Stomach (tissue), 9 donors: ENCODE data around the gene TRIM22. TPM values are rescaled to one million over a fixed set of nuclear protein-coding genes. Genes with fewer than 3 reads are reported as not detected.

Experiments used
- DNase-seq, 2 donors: peaks; one replicate each; pipeline versions ENCODE4 v3.0.0 to v3.0.0-alpha.2; 2013 to 2019
- H3K27ac ChIP-seq, 5 donors: fragments of 200-600 bp in 4 of 5; sonication (generic) in 4 of 5; one replicate each; pipeline ENCODE4 v1.5.1; 2013 to 2019; ENCODE audit warnings: mild to moderate bottlenecking in 1 of 5, moderate library complexity in 1 of 5
- H3K27me3 ChIP-seq, 3 donors: fragments of 200-600 bp; sonication (generic); one replicate each; pipeline ENCODE4 v1.5.1; 2017 to 2019; ENCODE audit warnings: mixed run types in 1 of 3
- H3K36me3 ChIP-seq, 4 donors: fragments of 200-600 bp; sonication (generic); 1 replicate in 3 of 4; 2 replicates in 1 of 4; pipeline ENCODE4 v1.5.1; 2016 to 2019
- H3K4me1 ChIP-seq, 4 donors: fragments of 200-600 bp; sonication (generic); one replicate each; pipeline ENCODE4 v1.5.1; 2016 to 2019
- H3K4me3 ChIP-seq, 4 donors: fragments of 200-600 bp; sonication (generic) in 3 of 4; one replicate each; pipeline ENCODE4 v1.5.1; 2016 to 2019; ENCODE audit warnings: mild to moderate bottlenecking in 1 of 4
- H3K9me3 ChIP-seq, 4 donors: fragments of 200-600 bp; sonication (generic); one replicate each; pipeline ENCODE4 v1.5.1; 2016 to 2019
- CTCF ChIP-seq, 7 experiments: fragments of 450-650 bp in 4 of 7; fragments of 200-600 bp in 3 of 7; sonication (generic) in 3 of 7; IDR thresholded peaks; one replicate each; pipeline ENCODE4 v1.5.1; 2016 to 2019; ENCODE audit warnings: antibody characterized with exemption in 7 of 7, control low read depth in 2 of 7, mild to moderate bottlenecking in 1 of 7
- EP300 ChIP-seq: sonication (generic); formaldehyde crosslinking; IDR thresholded peaks from one replicate; pipeline ENCODE4 v1.6.1; 2017; ENCODE audit warnings: antibody characterized with exemption
- POLR2A ChIP-seq, 4 donors: fragments of 450-650 bp; IDR thresholded peaks; one replicate each; pipeline ENCODE4 v1.6.1; 2016; ENCODE audit warnings: antibody characterized with exemption in 4 of 4, control low read depth in 2 of 4, mild to moderate bottlenecking in 1 of 4, moderate library complexity in 1 of 4
- POLR2AphosphoS5 ChIP-seq, 3 donors: sonication (generic); formaldehyde crosslinking; IDR thresholded peaks; one replicate each; pipeline ENCODE4 v1.6.1; 2016; ENCODE audit warnings: antibody characterized with exemption in 3 of 3
- WGBS, 5 donors: extraction: QIAGEN DNeasy Blood & Tissue Kit in 3 of 5; methylation state at CpG; one replicate each; pipeline versions ENCODE4 v1.1.5 to v1.1.7; 2013 to 2018; 5-methylcytosine and 5-hydroxymethylcytosine counted together
- intact Hi-C: fragments of 100-400 bp; cut with DNase I; formaldehyde crosslinking; loops from one replicate; pipeline ENCODE4 v1.15.1; 2023; ENCODE audit warnings: low total_unique reads
- polyA plus RNA-seq, 3 donors: library from polyadenylated mRNA; stranded (reverse); fragments of 200-250 nt; gene quantifications; one replicate each; pipeline ENCODE4 v1.2.3, GENCODE V29; 2013
- total RNA-seq, 5 donors: library from RNA; depleted of rRNA; stranded (reverse); fragments of >200 nt; gene quantifications; one replicate each; pipeline versions ENCODE4 v1.1.0 to v1.2.3, GENCODE V29; 2014 to 2016
- donor health status: healthy with polysubstance abuse.
- donor health status: Bipolar disorder and iron deficiency.
- donor health status: healthy.

Gene TRIM22
- total and polyA plus RNA-seq, 8 donors = 12.4 to 131 (median 37.5) TPM

GRCh38 chr11:5695580-5695979 lies 6.0 kb downstream of the TRIM22 start:
- H3K27me3 ChIP-seq = no peaks in the 10 kb centered on the region
- no peaks in the 10 kb centered on the region for H3K9me3 ChIP-seq
- no peak for TF ChIP-seq POLR2AphosphoS5 (IDR thresholded peaks at IDR 0.05)
- TF ChIP-seq POLR2A (IDR thresholded peaks at IDR 0.05) = no peak
- no peak for TF ChIP-seq CTCF (IDR thresholded peaks at IDR 0.05)
- TF ChIP-seq EP300 = no peak
- H3K27ac ChIP-seq = no peak overlapping the region
- H3K36me3 ChIP-seq = peaks cover 7 to 45% (median 42%) of the 10 kb centered on the region in 4 donors
- H3K4me1 ChIP-seq = peaks cover 4 to 21% (median 7%) of the 10 kb centered on the region in 4 donors
- WGBS, 5 donors = 76 to 88% (median 76%) methylated on average over 1 of the region's 1 CpG
- intact Hi-C loops = no loop called here
- no peak for DNase-seq
- no peak overlapping the region for H3K4me3 ChIP-seq

DNA sequence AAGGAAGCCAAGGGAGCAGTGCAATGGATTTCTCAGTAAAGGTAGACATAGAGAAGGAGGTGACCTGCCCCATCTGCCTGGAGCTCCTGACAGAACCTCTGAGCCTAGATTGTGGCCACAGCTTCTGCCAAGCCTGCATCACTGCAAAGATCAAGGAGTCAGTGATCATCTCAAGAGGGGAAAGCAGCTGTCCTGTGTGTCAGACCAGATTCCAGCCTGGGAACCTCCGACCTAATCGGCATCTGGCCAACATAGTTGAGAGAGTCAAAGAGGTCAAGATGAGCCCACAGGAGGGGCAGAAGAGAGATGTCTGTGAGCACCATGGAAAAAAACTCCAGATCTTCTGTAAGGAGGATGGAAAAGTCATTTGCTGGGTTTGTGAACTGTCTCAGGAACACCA lies 6.6 kb downstream of the TRIM22 start:
- no peak overlapping the region for H3K27ac ChIP-seq
- DNase-seq = no peak
- H3K4me1 ChIP-seq = peaks cover 4 to 15% (median 4%) of the 10 kb centered on the region in 4 donors
- 73 to 85% (median 79%) methylated on average over 2 of the region's 2 CpGs for WGBS, 5 donors
- peaks cover 7 to 48% (median 45%) of the 10 kb centered on the region in 4 donors for H3K36me3 ChIP-seq
- H3K4me3 ChIP-seq = no peak overlapping the region
- no peaks in the 10 kb centered on the region for H3K27me3 ChIP-seq
- no peaks in the 10 kb centered on the region for H3K9me3 ChIP-seq
- intact Hi-C loops = no loop called here
- TF ChIP-seq CTCF (IDR thresholded peaks at IDR 0.05) (no peak), EP300 (no peak), POLR2A (IDR thresholded peaks at IDR 0.05) (no peak), POLR2AphosphoS5 (IDR thresholded peaks at IDR 0.05) (no peak)

DNA sequence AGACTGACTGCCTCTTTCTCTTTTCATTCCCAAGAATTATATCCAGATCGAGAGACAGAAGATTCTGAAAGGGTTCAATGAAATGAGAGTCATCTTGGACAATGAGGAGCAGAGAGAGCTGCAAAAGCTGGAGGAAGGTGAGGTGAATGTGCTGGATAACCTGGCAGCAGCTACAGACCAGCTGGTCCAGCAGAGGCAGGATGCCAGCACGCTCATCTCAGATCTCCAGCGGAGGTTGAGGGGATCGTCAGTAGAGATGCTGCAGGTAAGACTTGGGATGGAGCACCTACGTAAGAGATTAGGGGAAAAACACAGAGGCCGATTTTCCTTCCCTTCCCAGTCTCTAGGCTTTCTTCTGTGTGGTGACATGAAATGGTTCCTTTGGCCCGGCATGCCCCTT lies 8.7 kb downstream of the TRIM22 start:
- Histone ChIP-seq H3K4me1 (no peaks in the 10 kb centered on the region), H3K27me3 (no peaks in the 10 kb centered on the region), H3K4me3 (no peak overlapping the region), H3K9me3 (no peaks in the 10 kb centered on the region), H3K27ac (no peak overlapping the region), H3K36me3 (peaks cover 7 to 63% (median 55%) of the 10 kb centered on the region in 4 donors)
- TF ChIP-seq POLR2AphosphoS5 (IDR thresholded peaks at IDR 0.05) (no peak), CTCF (IDR thresholded peaks at IDR 0.05) (no peak), POLR2A (IDR thresholded peaks at IDR 0.05) (no peak)
- no peak for DNase-seq
- WGBS, 5 donors = 92 to 96% (median 95%) methylated on average over 7 of the region's 7 CpGs
- intact Hi-C loops = no loop called here

- no peaks in the 10 kb centered on the region for H3K27me3 ChIP-seq
- H3K36me3 ChIP-seq = peaks cover 7 to 71% (median 67%) of the 10 kb centered on the region in 4 donors
- DNase-seq = no peak
- no peaks in the 10 kb centered on the region for H3K4me1 ChIP-seq
- H3K27ac ChIP-seq = no peak overlapping the region
- 81 to 92% (median 87%) methylated on average over 10 of the region's 10 CpGs for WGBS, 5 donors
- intact Hi-C loops = no loop called here
- H3K4me3 ChIP-seq = no peak overlapping the region
- no peak for TF ChIP-seq POLR2A (IDR thresholded peaks at IDR 0.05)
- TF ChIP-seq POLR2AphosphoS5 (IDR thresholded peaks at IDR 0.05) = no peak
- no peak for TF ChIP-seq EP300
- no peak for TF ChIP-seq CTCF (IDR thresholded peaks at IDR 0.05)
- H3K9me3 ChIP-seq = no peaks in the 10 kb centered on the region
Measured at GRCh38 chr11:5700421-5701054, 10.9 kb downstream of the TRIM22 start.
